Measurements from ENCODE around the gene MROH9. TPM values are rescaled to one million over a fixed set of nuclear protein-coding genes. Genes with fewer than 3 reads are reported as not detected.

MROH9 gene
- total RNA-seq, 1 donor from 2014 or later, result 1.2 TPM

- intact Hi-C loops (cut with DNase I), result no loop called here
- H3K4me3 ChIP-seq, result no peak overlapping the region
- H3K9me3 ChIP-seq, result no peaks in the 10 kb centered on the region
- no peaks in the 10 kb centered on the region for H3K36me3 ChIP-seq
- ATAC-seq (no peak), DNase-seq (no peak)
- no peaks in the 10 kb centered on the region for H3K27me3 ChIP-seq (ENCODE audit: low read depth)
- H3K27ac ChIP-seq, result peak overlapping the region; percentile 8
- H3K4me1 ChIP-seq, result no peaks in the 10 kb centered on the region
- TF ChIP-seq CTCF (IDR thresholded peaks at IDR 0.05), result no peak
These were observed 176.8 kb downstream of the MROH9 start for GRCh38 chr1:171112119-171112518.

GRCh38 chr1:171113382-171113781, 178.0 kb downstream of the MROH9 start:
- no peaks in the 10 kb centered on the region for H3K27me3 ChIP-seq (ENCODE audit: low read depth)
- H3K4me1 ChIP-seq, result no peaks in the 10 kb centered on the region
- H3K4me3 ChIP-seq, result no peak overlapping the region
- H3K36me3 ChIP-seq, result no peaks in the 10 kb centered on the region
- no peaks in the 10 kb centered on the region for H3K9me3 ChIP-seq
- intact Hi-C loops (cut with DNase I), result no loop called here
- no peak for ATAC-seq
- no peak overlapping the region for H3K27ac ChIP-seq
- TF ChIP-seq CTCF (IDR thresholded peaks at IDR 0.05), result no peak
- DNase-seq, result no peak

Small RNAs within 50 kb of the gene (microRNA-seq; reads per million reads assigned to microRNA genes)
- not detected for gene MIR1295A (ENCODE audit: borderline number of aligned reads)
- gene MIR1295B (ENCODE audit: borderline number of aligned reads), result not detected

Other genes with a start within 250 kb of the MROH9 start
- gene FMO3, start 155.4 kb downstream of the MROH9 start, total RNA-seq, result 13.4 TPM
- gene FMO2, start 249.8 kb downstream of the MROH9 start, total RNA-seq, result 288 TPM